GM18861 (cell line): ENCODE data around the gene FAM234A.
"Not testable (repeated sequence)": the region's sequence is repeated elsewhere in the genome, so short reads cannot be mapped to it uniquely, and the experiment has no call there.

Experiments
- ATAC-seq: cut with Tn5 transposase; IDR thresholded peaks from one replicate; pipeline ENCODE4 v1.9.1; 2021; ENCODE audit not compliant: unreplicated experiment

The FAM234A gene

GRCh38 chr16:264440-264951 is 29.9 kb downstream of the FAM234A start:
- ATAC-seq = no peak

GRCh38 chr16:265002-265529 is 30.4 kb downstream of the FAM234A start:
- no peak for ATAC-seq

GRCh38 chr16:265711-266110 is 31.1 kb downstream of the FAM234A start:
- ATAC-seq = no peak

DNA sequence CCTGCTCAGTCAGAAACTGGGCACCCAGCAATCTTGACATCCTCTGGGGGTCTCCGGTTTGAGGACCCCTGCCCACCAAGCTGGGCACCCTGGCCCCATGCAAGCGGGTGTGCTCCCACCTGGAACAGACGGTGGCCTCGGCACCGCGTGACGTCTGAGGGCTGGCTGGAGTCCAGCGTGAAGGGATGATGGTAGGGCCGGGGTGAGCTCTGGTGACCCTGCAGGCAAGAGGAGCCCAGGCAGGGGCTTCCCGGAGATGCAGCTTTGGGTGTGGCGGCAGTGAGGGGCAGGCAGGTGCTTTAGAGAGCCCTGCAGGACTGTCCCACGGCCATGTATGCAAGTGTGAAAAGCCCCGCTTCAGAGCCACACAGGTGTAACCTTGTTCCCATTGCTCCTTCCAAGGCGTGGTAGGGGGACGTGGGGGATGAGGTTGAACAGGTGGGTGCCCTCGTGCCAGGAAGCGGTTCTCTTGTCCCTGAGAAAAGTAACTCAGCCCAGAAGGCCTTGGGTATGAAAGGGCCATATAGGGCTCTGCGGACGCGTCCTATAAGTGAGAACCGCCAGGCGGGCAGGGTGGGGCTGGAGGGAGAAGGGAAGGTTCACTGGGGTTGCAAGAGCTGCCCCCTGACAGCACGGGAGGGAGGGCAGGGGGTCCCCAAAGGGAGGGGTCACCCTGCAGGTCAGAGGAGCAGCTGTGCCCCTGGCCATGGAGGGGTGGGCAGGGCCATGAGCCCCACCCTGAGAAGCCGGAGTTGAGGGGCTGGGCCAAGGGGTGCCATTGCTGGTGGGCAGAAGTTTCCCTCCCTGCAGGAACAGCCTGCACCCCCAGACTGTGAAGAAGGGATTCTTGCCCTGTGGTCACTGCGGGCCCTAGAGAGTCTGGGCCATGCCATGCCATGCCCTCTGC is 31.9 kb downstream of the FAM234A start:
- no peak for ATAC-seq

- not testable (repeated sequence) for ATAC-seq
These were observed 32.9 kb downstream of the FAM234A start for GRCh38 chr16:267562-267961.

DNA sequence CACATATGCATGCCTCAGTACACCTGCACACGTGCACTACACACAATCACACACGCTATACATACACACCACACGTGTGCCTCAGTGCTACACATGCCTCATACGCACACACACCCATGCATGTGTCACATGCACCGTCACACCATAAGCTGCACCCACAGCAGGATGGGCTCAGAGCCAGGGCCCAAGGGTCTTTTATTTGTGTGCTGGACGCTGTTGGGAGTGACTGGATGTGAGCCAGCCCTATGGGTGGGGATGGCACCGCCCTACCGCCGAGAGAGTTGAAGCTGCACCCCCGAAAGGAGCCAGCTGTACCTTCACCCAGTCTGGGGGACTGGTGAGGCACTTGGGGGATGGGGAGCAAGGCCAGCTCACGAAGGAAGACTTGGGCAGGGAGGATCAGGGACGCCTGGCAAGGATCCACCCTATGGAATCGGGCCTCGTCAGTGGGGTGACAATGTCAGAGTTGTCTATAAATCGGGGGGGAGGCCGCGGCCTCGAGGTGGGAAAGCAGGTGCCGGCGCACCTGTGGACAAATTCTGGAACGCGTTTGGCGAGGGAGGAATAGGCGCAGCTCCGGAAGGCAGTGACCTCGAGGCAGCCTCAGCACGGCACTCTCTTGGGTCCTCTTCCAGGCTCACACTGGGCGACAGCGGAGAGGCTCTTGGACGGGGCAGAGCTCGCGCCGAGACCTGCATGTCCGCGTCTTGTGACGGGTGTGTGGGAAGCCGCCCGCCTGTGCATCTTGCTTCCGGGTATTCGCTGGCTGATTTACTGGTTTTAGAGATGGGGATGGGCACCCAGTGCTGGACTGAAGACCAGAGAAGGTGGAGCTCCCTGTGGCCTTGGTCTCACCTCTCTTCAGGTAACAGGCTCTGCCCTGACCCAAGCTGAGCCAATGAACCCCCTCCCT is 33.8 kb downstream of the FAM234A start:
- ATAC-seq = no peak

DNA sequence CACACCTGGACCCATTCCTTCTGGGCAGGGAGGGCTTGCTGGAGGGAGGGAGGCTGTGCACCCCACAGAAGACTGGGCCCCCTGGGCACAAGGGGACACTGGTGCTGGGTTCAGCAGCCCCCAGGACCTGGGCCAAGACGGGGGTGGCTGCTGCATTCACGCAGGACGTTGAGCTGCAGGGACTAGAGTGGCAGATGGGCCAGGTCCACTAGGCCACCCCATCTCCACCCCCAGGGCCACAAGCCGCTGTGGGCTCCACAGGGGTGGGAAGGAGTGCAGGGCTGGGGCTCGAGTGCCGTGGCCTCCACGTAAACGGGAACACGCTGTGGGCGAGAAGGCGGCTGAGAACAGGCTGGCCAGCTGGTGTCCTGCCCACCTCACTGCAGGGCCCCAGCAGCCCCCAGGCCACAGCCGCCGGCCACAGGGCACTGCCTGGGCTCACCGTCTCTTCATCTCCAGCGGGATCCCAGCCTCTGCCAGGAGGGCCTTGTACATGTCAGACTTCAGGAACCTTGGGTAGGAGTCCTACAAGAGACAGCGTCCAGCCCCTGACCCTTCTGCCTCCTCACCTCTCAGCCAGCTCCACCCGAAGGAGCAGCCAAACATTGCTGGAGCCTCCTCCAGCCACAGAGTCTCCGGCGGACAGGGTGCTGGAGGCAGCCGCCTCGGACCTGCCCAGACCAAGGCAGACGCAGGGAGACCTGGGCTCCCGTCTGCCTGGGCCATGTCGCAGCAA is 34.6 kb downstream of the FAM234A start:
- no peak for ATAC-seq

- ATAC-seq = no peak
These were observed 36.0 kb downstream of the FAM234A start for GRCh38 chr16:270381-271255.

DNA sequence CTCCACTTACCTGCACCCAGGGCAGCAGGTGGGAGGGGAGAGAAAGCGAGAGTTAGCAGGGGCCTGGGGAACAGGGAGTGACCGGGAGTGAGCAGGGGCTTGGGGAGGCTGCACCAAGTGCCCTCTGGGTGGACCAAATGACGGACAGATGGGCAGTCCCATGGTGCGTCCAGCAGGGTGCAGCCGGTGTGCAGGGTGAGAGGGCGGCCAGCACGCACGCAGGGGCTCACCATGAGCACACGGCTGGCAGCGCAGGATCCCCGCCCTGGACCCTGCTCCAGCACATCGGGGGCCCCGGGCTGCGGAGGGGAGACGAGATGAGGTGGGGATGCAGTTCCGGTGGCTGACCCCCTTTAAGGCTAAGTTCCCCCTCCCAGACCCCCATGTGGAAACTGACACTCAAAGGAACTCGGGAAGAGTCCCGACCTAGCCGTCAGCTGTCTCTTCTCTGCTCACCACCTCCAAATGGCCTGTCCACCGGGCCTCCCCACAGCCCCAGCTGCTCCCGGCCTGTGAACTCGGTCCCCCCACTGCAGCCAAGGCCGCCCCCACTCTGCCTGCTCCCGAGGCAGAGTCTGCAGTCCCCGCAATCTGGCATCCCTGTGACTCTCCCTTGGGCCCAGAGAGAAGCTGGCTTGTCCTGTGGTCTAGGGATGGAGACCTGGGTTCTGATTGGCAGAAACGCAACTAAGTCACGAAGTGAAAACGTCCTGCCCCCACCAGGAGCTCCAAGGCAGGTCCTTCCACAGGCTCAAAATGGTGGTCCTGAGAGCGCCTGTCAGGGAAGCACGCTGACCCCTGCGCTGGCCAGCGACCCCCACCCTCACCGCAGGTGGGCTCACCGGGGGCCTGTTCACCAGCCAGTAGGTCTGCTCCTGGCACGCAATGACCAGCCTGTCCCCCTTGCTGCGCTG is 38.3 kb downstream of the FAM234A start:
- ATAC-seq = no peak

- no peak for ATAC-seq
These were observed 39.2 kb downstream of the FAM234A start for GRCh38 chr16:273547-274421.

DNA sequence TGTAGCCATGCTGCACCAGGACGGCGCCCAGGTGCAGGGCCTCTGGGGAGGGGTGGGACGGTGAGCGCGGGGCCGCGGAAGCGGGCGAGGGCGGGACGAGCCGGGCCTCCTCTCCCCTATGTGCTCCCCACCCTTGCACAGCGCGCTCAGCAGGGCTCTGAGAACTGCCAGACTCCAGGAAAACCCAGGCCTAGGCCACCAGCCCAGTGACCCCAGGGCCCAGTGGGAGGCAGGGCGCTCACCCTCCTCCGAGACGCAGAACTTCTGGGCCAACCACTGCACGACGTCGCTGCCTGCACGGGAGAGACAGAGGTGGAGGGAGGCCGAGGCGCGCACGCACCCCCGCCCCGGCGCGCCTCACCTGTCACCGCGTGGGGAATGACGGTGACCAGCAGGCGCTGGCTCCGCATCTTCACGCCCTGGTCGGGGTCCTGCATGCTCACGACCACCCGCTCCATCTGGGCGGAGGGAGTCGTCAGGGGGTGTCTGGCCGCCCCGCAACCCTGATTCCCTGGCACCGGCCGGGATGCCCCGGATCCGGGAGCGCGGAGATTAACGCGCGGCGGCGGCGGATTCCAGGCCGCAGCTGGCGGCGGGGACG is 40.5 kb downstream of the FAM234A start:
- ATAC-seq = no peak

GRCh38 chr16:275786-276232 is 41.2 kb downstream of the FAM234A start, which contains the start of gene RGS11:
TSS of gene RGS11 (minus strand) at chr16:275944. CDS start at chr16:275911, 33 bp downstream.
- no peak for ATAC-seq

GRCh38 chr16:276426-277077 is 41.9 kb downstream of the FAM234A start:
- no peak for ATAC-seq

DNA sequence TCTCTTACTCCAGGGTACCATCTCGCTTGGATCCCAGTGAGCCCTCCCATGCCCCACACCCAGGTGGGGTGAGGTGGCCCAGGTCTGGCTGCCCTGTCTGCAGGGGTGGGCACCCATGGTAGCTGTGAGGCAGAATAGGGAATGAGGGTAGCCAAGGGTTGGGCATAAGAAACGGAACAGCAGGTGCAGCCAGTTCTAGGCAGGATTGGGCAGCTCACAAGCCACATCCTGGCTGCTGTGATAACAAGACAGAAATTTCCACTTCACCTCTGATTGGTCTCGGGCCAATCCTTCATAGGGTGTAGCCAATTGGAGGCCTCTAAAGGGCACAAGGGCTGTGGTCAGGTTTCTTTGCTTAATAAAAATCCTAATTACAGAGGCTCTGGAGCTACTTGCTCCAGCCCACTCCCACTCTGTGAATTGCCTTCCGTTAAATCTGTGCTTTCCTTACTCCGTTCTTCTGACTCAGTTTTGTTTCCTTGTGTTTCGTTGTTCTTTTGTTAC is 44.3 kb downstream of the FAM234A start:
- ATAC-seq = no peak

GRCh38 chr16:279531-279930 is 44.9 kb downstream of the FAM234A start:
- ATAC-seq = no peak

DNA sequence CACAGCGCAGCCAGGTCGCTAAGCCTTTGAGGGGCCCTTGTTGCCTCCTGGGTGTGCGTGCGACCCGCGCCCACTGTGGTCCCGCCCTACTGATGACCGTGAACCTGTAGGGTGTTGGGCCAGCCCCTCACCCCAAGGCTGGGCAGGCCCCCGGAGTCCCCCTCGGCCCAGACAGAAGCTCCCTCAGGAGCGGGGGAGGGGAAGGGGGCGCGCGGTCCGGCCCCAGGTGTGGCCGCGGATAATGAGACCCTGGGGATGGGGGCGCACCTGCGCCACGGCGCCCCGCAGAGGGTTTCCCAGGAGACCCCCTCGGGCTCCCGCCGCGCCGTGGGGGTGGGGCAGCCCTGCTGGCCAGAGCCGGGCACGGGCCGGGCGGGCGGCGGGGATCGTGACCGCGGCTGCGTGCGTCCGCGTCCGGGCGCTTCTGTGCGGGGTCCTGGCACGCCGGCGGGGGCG is 45.4 kb downstream of the FAM234A start:
- no peak for ATAC-seq
